ENCODE results near the gene PNKD.
A peak's percentile ranks its signal among the peaks of the same experiment; 100 is the strongest.

Gene PNKD

GRCh38 chr2:218317835-218318234, 47.5 kb downstream of the PNKD start:
- DNase-seq (no peak), ATAC-seq (no peak)

- no peak for DNase-seq
- ATAC-seq: no peak
These were observed 47.9 kb downstream of the PNKD start for GRCh38 chr2:218318241-218318640.

- ATAC-seq: no peak
- no peak for DNase-seq
These were observed 49.6 kb downstream of the PNKD start for GRCh38 chr2:218319813-218320365.

GRCh38 chr2:218320704-218321336, 50.5 kb downstream of the PNKD start:
- no peak for ATAC-seq
- no peak for DNase-seq

- DNase-seq: peak; percentile 57
- peak; percentile 67 for ATAC-seq
These were observed 52.6 kb downstream of the PNKD start for GRCh38 chr2:218322768-218323525.

GRCh38 chr2:218323526-218324472, 53.5 kb downstream of the PNKD start:
- no peak for ATAC-seq
- DNase-seq: no peak

- no peak for DNase-seq
- no peak for ATAC-seq
These were observed 55.3 kb downstream of the PNKD start for GRCh38 chr2:218325566-218326160.

- DNase-seq (no peak), ATAC-seq (no peak)
These were observed 56.0 kb downstream of the PNKD start for GRCh38 chr2:218326315-218326714.

DNA sequence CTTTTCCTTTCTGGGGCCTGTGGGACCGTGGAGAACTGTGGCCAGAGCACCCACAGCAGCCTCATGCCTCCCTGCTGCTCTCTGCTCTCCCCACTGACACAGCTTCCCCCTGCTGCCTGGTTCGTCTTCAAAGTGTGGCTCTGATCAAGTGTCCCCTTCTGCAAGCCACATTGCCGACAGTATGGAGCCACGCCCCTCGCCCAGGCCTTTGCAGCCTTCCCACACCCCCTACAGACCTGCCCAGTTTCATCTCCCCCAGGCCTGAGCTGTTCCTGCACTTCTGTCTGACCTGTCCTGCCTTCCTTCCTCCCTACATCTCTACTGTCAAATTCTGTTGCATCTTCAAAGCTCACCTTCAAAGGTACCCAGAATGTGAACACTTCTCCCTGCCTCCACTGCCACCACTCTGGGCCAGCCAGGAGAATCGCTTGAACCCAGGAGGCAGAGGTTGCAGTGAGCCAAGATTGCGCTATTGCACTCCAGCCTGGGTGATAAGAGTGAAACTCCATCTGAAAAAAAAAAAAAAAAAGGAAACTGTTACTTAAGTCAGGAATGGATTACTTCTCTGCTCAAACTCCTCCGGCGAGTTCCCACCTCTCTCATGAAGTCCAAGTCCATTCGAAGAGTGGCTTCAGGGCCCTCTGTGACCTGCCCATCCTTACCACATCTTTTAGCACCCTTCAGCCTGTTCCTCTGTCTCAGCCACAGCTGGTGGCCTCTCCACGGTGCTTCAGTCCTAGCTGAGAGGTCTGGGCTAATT, 57.3 kb downstream of the PNKD start:
- no peak for DNase-seq
- no peak for ATAC-seq

DNA sequence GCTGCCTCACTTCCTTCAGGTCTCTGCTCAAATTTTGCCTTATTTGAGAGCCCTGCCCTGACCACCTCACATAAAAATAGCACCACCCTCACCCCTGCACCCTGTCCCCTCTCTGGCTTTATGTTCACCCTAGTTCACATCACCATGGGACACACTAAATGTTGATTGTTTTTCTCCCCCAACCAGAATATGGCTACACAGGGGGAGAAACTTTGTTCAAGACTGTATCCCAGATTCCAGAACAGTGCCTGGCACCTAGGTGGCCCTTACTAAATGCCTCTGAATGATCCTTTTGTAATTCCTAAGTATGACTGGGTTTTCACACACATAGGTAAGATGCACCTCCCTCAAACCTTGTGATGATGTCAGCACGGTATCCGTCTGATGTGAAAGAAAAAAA, 58.0 kb downstream of the PNKD start:
- DNase-seq: no peak

DNA sequence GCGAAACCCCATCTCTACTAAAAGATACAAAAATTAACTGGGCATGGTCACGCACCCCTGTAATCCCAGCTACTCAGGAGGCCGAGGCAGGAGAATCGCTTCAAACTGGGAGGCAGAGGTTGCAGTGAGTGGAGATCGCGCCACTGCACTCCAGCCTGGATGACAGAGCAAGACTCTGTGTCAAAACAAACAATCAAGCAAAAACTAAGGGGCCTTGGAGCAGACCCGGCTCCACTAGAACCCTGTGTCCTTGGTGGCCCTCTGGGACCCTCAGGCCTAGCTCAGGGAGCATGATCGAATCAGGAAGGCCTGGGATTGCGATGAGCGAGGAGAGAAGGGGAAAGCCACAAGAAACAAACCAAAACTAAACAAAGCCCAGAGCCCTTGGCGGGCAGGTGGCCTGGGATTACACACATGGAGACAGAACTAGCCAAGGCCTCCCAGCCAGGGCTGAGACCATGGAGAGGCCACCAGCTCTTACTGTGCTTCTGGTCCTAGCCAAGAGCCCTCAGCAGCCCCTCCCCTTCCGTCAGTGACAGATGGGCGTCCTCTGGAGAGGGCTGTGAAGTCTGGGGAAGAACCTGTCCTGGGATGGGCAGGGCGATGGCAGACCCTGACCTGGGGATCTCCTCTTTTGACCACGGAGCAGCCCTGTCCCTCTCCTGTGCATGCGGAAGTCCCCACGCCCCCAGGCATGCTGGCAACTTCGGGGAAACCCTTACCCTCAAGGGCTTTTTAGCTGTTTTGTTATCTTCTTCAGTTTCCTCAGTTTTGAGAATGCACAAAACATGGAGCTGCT, 58.9 kb downstream of the PNKD start:
- no peak for DNase-seq
- ATAC-seq: peak; percentile 20

More for the DNA sequence above, 58.0 kb downstream of the PNKD start:
- ATAC-seq: no peak

DNA sequence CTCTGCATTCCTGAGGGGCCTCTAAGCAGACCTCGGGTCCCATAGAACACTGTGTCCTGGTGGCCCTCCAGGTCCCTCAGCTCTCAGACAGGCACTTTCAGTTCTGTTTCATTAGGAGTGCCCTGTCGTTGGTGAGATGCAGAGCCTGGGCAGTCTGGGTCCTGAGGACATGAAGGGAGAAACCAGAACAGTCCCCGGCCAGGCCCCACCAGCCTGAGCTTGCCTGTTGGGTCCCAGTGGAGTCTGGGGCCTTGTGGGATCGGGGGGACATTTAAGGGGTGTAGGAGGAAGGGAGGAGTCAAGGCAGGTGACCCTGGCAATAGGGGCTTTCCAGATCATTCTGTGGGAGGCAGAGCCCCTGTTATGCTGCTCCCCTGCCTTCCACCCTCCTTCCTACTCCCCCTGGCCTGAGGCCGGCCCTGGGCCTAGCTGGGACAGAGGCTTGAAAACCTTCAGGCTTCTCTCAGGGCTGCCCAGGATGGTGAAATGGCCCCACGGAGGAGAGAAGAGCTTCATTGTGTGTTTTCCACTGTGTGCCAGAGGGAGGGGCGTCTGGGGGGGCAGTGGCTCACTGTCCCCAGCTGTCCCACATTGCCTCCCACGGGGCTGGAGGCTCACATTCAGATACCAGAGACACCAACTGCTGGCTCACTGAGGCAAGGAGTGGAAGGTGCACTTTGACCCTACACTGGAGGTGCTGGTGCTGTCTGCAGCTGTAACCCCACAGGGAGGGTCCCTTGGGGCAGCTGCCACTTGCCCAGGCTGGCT, 59.7 kb downstream of the PNKD start:
- ATAC-seq (no peak), DNase-seq (no peak)

- ATAC-seq (no peak), DNase-seq (no peak)
These were observed 61.4 kb downstream of the PNKD start for GRCh38 chr2:218331745-218332144.

GRCh38 chr2:218332288-218332687, 62.0 kb downstream of the PNKD start:
- DNase-seq (no peak), ATAC-seq (no peak)

DNA sequence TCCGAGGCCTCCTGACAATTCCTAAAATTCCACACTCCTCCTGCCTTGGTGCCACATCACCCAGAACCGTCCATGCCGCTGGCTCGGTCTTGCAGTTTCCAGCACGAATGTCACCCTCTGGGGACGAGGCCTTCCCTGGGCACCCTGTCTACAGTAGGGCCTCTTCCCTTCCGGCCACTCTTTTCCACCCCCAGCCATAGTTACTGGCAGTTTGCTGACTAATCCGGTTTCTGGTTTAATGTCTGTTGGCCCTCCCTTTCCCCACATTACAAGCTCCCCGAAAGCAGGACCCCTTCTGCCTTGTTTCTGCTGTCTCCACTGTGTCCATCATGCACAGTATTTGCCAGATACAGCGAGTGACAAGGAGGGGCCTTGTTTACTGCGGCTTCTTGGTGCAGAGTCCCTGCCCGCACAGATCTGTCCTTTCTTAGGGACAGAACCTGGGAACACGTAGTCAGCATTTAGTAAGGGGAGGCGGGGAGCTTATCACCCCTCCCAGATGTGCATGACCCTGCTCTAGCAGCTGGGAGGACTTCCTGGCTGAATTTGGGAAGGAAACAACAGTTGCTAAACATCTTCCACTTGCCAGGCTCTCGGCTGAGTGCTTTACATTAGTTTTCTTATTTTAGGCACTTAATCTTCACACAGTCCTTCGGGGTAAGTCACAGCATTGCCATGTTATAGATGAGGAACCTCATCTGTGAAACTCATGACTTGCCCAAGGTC, 62.8 kb downstream of the PNKD start:
- ATAC-seq: no peak
- DNase-seq: no peak

- no peak for ATAC-seq
- no peak for DNase-seq
These were observed 64.2 kb downstream of the PNKD start for GRCh38 chr2:218334531-218334930.

- DNase-seq: no peak
- ATAC-seq: no peak
These were observed 70.3 kb downstream of the PNKD start for GRCh38 chr2:218340656-218341055.

GRCh38 chr2:218341381-218341780, 71.1 kb downstream of the PNKD start:
- DNase-seq (no peak), ATAC-seq (no peak)

DNA sequence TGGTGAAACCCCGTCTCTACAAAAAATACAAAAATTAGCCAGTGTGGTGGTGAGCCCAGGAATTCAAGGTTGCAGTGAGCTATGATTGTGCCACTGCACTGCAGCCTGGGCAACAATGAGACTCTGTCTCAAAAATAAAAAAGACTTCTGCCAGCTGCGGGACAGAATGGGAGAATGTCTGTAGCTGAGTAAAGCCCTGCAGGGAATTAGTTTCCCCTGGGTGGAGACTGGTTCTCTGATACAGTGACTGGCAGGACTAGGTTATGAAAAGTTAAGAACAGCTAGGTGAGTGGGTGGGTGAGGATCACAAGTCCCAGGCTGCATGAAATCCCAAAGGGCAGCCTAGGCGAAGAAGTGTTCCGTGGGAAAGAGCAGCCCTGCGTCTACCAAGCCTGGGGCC, 72.5 kb downstream of the PNKD start:
- ATAC-seq: no peak
- DNase-seq: no peak

Measured in stimulated activated naive CD8-positive, alpha-beta T cell treated with anti-CD3 and anti-CD28 coated beads, Interleukin-15, Interleukin-2, amounts not matched to agents 100 U/mL and 50 U/mL, for 24 hours (primary cell).